HCT116 (cell line): ENCODE data around the gene FAM234A. TPM values are rescaled to one million over a fixed set of nuclear protein-coding genes. Genes with fewer than 3 reads are reported as not detected.

ENCODE experiments used
- ATAC-seq: fragments of 200-7000 bp; cut with Tn5 transposase; 2 replicates; pipeline ENCODE4 v1.9.1; 2020; ENCODE audit warnings: mild to moderate bottlenecking, moderate library complexity
- BruUV-seq: library from RNA; stranded (reverse); fragments of 400-500 nt; replicated peaks from 2 replicates; lab custom pipeline; 2021; lab: Mats Ljungman, UMichigan
- CTCF ChIA-PET: fragments of 300-600 bp; sonication (Branson Sonifier 250); formaldehyde crosslinking; loops from one replicate; lab custom pipeline; 2021; ENCODE audit warnings: antibody characterized with exemption; lab: Charles Lee
- POLR2A ChIA-PET: fragments of 300-600, 350-600 bp; sonication (Branson Sonifier 250); formaldehyde crosslinking; loops from one replicate; lab custom pipeline; 2021; ENCODE audit warnings: antibody characterized with exemption; lab: Charles Lee
- RAD21 ChIA-PET, 2 experiments: fragments of 300-600 bp; sonication (Branson Sonifier 250); formaldehyde crosslinking; loops; one replicate each; lab custom pipeline; 2023; ENCODE audit warnings: low total read pairs in 2 of 2; ENCODE audit not compliant: uncharacterized antibody in 2 of 2, unreplicated experiment in 2 of 2, low non-redundant PET in 1 of 2; lab: Charles Lee
- DNase-seq: peaks from one replicate; pipeline ENCODE4 v3.0.0-alpha.2; 2010; ENCODE audit warnings: low read depth, low spot score
- H2AFZ ChIP-seq: fragments of 200-600 bp; shearing (Covaris generic), sonication (generic); 2 replicates; pipeline ENCODE4 v1.6.1; 2017; ENCODE audit warnings: low read depth, mixed run types, mixed read lengths, antibody characterized with exemption, low read length; ENCODE audit not compliant: poor library complexity, severe bottlenecking
- H3K27ac ChIP-seq: 2 replicates; pipeline ENCODE4 v1.5.1; 2012; ENCODE audit warnings: low read depth, low read length
- H3K27me3 ChIP-seq: fragments of 200-600 bp; sonication (generic); 2 replicates; pipeline ENCODE4 v1.6.1; 2016; ENCODE audit warnings: mixed run types, low read length, mixed read lengths; ENCODE audit not compliant: insufficient read depth
- H3K36me3 ChIP-seq, 2 experiments: fragments of 200-500 bp in 1 of 2; fragments of 200-600 bp in 1 of 2; sonication (Bioruptor generic) in 1 of 2; sonication (generic) in 1 of 2; 2 replicates each; pipeline versions ENCODE4 v1.5.1 to v1.6.1; 2014 to 2016; ENCODE audit warnings: low read length in 2 of 2, inconsistent platforms in 1 of 2, mixed read lengths in 1 of 2, mixed run types in 1 of 2; ENCODE audit not compliant: insufficient read depth in 2 of 2, control insufficient read depth in 1 of 2
- H3K4me1 ChIP-seq, 2 experiments: fragments of 200-600 bp in 1 of 2; sonication (generic) in 1 of 2; 2 replicates each; pipeline versions ENCODE4 v1.5.1 to v1.6.1; 2012 to 2017; ENCODE audit warnings: low read length in 2 of 2, inconsistent platforms in 1 of 2, mild to moderate bottlenecking in 1 of 2, mixed read lengths in 1 of 2, mixed run types in 1 of 2, moderate library complexity in 1 of 2; ENCODE audit not compliant: insufficient read depth in 2 of 2, control insufficient read depth in 1 of 2
- H3K4me2 ChIP-seq: fragments of 200-600 bp; sonication (generic); 2 replicates; pipeline ENCODE4 v1.6.1; 2017; ENCODE audit warnings: mixed run types, low read length, mixed read lengths
- H3K4me3 ChIP-seq, 2 experiments: fragments of 200-600 bp in 1 of 2; sonication (generic) in 1 of 2; replicated peaks in 1 of 2; 2 replicates each; pipeline ENCODE4 v1.5.1; 2011 to 2016; ENCODE audit warnings: low read length in 2 of 2, control low read depth in 1 of 2, low read depth in 1 of 2, mild to moderate bottlenecking in 1 of 2, mixed read lengths in 1 of 2, mixed run types in 1 of 2
- H3K79me2 ChIP-seq: fragments of 200-600 bp; sonication (generic); 2 replicates; pipeline ENCODE4 v1.6.1; 2017; ENCODE audit warnings: mild to moderate bottlenecking, mixed run types, low read length, moderate library complexity, mixed read lengths; ENCODE audit not compliant: insufficient read depth
- H3K9ac ChIP-seq: fragments of 200-600 bp; sonication (generic); 2 replicates; pipeline ENCODE4 v1.6.1; 2016; ENCODE audit warnings: low read length, mixed read lengths
- H3K9me2 ChIP-seq: fragments of 200-600 bp; sonication (generic), shearing (Covaris generic); 2 replicates; pipeline ENCODE4 v1.6.1; 2017; ENCODE audit warnings: mixed run types, mild to moderate bottlenecking, moderate library complexity; ENCODE audit not compliant: insufficient read depth
- H3K9me3 ChIP-seq, 2 experiments: fragments of 200-500 bp in 1 of 2; fragments of 200-600 bp in 1 of 2; sonication (Bioruptor generic) in 1 of 2; sonication (generic) in 1 of 2; 2 replicates each; pipeline ENCODE4 v1.6.1; 2014 to 2017; ENCODE audit warnings: low read length in 2 of 2, mixed read lengths in 2 of 2, inconsistent platforms in 1 of 2, low read depth in 1 of 2, mild to moderate bottlenecking in 1 of 2, mixed run types in 1 of 2, moderate library complexity in 1 of 2; ENCODE audit not compliant: control insufficient read depth in 1 of 2, insufficient read depth in 1 of 2
- H4K20me1 ChIP-seq: fragments of 200-600 bp; sonication (generic), shearing (Covaris generic); 2 replicates; pipeline ENCODE4 v1.6.1; 2017; ENCODE audit warnings: mixed run types, mild to moderate bottlenecking, moderate library complexity; ENCODE audit not compliant: insufficient read depth
- CBX3 ChIP-seq: IDR thresholded peaks from 2 replicates; pipeline ENCODE4 v1.6.1; 2012; ENCODE audit warnings: low read depth
- CEBPB ChIP-seq: IDR thresholded peaks from 2 replicates; pipeline ENCODE4 v1.6.1; 2012; ENCODE audit warnings: low read depth
- CTCF ChIP-seq, 3 experiments: fragments of 200-600 bp in 1 of 3; sonication (generic) in 1 of 3; IDR thresholded peaks in 2 of 3; conservative IDR thresholded peaks in 1 of 3; 2 replicates each; pipeline ENCODE4 v1.5.1; 2012 to 2017; ENCODE audit warnings: low read depth in 2 of 3, low read length in 2 of 3, antibody characterized with exemption in 1 of 3, borderline replicate concordance in 1 of 3, control low read depth in 1 of 3, mild to moderate bottlenecking in 1 of 3, mixed read lengths in 1 of 3, mixed run types in 1 of 3, moderate library complexity in 1 of 3; ENCODE audit not compliant: insufficient read depth in 1 of 3
- EGR1 ChIP-seq: IDR thresholded peaks from 2 replicates; pipeline ENCODE4 v1.6.1; 2012; ENCODE audit warnings: low read depth
- ELF1 ChIP-seq: IDR thresholded peaks from 2 replicates; pipeline ENCODE4 v1.6.1; 2012; ENCODE audit warnings: low read depth, borderline replicate concordance
- EZH2phosphoT487 ChIP-seq: fragments of 200-600 bp; IDR thresholded peaks from 2 replicates; pipeline ENCODE4 v1.6.1; 2018; ENCODE audit warnings: antibody characterized with exemption, borderline replicate concordance
- FOSL1 ChIP-seq: IDR thresholded peaks from 2 replicates; pipeline ENCODE4 v1.6.1; 2012; ENCODE audit warnings: low read depth
- POLR2A ChIP-seq: IDR thresholded peaks from 2 replicates; pipeline ENCODE4 v1.7.0; 2011; ENCODE audit warnings: borderline replicate concordance; ENCODE audit not compliant: insufficient read depth, insufficient read length; ENCODE audit errors: extremely low read depth
- POLR2AphosphoS5 ChIP-seq: IDR thresholded peaks from 2 replicates; pipeline ENCODE4 v1.6.1; 2011; ENCODE audit warnings: mild to moderate bottlenecking, low read depth, low read length, moderate library complexity
- REST ChIP-seq: IDR thresholded peaks from 2 replicates; pipeline ENCODE4 v1.6.1; 2012; ENCODE audit warnings: low read depth
- ZFX ChIP-seq: fragments of 450-650 bp; IDR thresholded peaks from 2 replicates; pipeline ENCODE4 v1.6.1; 2017
- intact Hi-C: fragments of 100-400 bp; cut with micrococcal nuclease; formaldehyde crosslinking; loops from 2 replicates; pipeline ENCODE4 v1.10.0; 2022
- total RNA-seq: library from RNA; stranded (reverse); gene quantifications from one replicate; pipeline ENCODE4 v1.2.1, GENCODE V29; 2021; ENCODE audit not compliant: unreplicated experiment
- TF ChIP-seq, protein P1 (sequence below): IDR thresholded peaks from 2 replicates; pipeline ENCODE4 v1.6.1; 2012
- TF ChIP-seq, protein P2 (sequence below): IDR thresholded peaks from 2 replicates; pipeline ENCODE4 v1.6.1; 2011; ENCODE audit warnings: mild to moderate bottlenecking, low read length, moderate library complexity; ENCODE audit not compliant: insufficient replicate concordance; ENCODE audit errors: extremely low read depth

FAM234A gene
- total RNA-seq, 1 experiment from 2014 or later = 36.4 TPM

DNA sequence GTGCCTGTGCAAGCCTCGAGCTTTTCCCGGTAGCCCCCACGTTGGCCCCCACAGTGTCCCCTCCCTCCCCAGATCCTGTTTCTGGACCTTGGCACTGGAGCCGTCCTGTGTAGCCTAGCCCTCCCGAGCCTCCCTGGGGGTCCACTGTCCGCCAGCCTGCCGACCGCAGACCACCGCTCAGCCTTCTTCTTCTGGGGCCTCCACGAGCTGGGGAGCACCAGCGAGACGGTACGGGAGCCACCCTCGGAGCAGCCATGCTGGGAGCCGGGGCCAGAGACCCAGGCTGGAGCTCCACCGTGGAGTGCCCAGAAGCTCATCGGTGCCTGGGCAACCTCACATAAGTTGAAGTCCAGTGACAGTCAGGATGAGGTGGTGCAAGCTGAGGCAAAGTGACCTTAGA lies 29.3 kb downstream of the FAM234A start (continued):
- TF ChIP-seq CTCF (IDR thresholded peaks at IDR 0.05 in 2 of 3, conservative IDR thresholded peaks at IDR 0.05 in 1 of 3; ENCODE audit: borderline replicate concordance in 1 of 3, insufficient read depth in 1 of 3, low read depth in 2 of 3, low read length in 2 of 3) = no peak
- TF ChIP-seq ELF1 = no peak
- TF ChIP-seq, protein P1, sequence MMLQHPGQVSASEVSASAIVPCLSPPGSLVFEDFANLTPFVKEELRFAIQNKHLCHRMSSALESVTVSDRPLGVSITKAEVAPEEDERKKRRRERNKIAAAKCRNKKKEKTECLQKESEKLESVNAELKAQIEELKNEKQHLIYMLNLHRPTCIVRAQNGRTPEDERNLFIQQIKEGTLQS = no peak
- TF ChIP-seq, all 23 proteins: peak for 0

GRCh38 chr16:264440-264951 lies 29.9 kb downstream of the FAM234A start:
- RAD21 ChIA-PET = no interaction called here
- Histone ChIP-seq H3K27me3 (no peaks in the 10 kb centered on the region), H4K20me1 (no peaks in the 10 kb centered on the region), H3K9me2 (no peaks in the 10 kb centered on the region), H2AFZ (no peak overlapping the region), H3K27ac (no peak overlapping the region), H3K9ac (no peak overlapping the region), H3K36me3 (no peaks in the 10 kb centered on the region), H3K4me1 (no peaks in the 10 kb centered on the region), H3K4me3 (no peak overlapping the region), H3K4me2 (no peak overlapping the region), H3K79me2 (no peaks in the 10 kb centered on the region), H3K9me3 (no peaks in the 10 kb centered on the region)
- POLR2A ChIA-PET = no interaction called here
- CTCF ChIA-PET = no interaction called here
- ATAC-seq = no peak
- intact Hi-C loops = no loop called here
- DNase-seq = no peak
- BruUV-seq = no TSS peak
- no peak for TF ChIP-seq EGR1
- TF ChIP-seq ELF1 = no peak
- no peak for TF ChIP-seq CTCF (IDR thresholded peaks at IDR 0.05 in 2 of 3, conservative IDR thresholded peaks at IDR 0.05 in 1 of 3; ENCODE audit: borderline replicate concordance in 1 of 3, insufficient read depth in 1 of 3, low read depth in 2 of 3, low read length in 2 of 3)
- no peak for TF ChIP-seq POLR2AphosphoS5
- TF ChIP-seq CEBPB = no peak
- no peak for TF ChIP-seq ZFX
- TF ChIP-seq POLR2A = no peak
- TF ChIP-seq FOSL1 = no peak
- TF ChIP-seq REST = no peak
- TF ChIP-seq EZH2phosphoT487 = no peak
- no peak for TF ChIP-seq CBX3
- TF ChIP-seq, protein P2, sequence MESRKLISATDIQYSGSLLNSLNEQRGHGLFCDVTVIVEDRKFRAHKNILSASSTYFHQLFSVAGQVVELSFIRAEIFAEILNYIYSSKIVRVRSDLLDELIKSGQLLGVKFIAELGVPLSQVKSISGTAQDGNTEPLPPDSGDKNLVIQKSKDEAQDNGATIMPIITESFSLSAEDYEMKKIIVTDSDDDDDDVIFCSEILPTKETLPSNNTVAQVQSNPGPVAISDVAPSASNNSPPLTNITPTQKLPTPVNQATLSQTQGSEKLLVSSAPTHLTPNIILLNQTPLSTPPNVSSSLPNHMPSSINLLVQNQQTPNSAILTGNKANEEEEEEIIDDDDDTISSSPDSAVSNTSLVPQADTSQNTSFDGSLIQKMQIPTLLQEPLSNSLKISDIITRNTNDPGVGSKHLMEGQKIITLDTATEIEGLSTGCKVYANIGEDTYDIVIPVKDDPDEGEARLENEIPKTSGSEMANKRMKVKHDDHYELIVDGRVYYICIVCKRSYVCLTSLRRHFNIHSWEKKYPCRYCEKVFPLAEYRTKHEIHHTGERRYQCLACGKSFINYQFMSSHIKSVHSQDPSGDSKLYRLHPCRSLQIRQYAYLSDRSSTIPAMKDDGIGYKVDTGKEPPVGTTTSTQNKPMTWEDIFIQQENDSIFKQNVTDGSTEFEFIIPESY = no peak
